KMS-11 (cell line): ENCODE results near the gene MYLK2.

Experiments used
- H2AFZ ChIP-seq: fragments of 200-600 bp; sonication (generic); 2 replicates; pipeline ENCODE4 v1.6.1; 2016; ENCODE audit warnings: antibody characterized with exemption, mixed run types, low read depth
- H3K27ac ChIP-seq: fragments of 200-600 bp; sonication (generic); 2 replicates; pipeline ENCODE4 v1.6.1; 2016; ENCODE audit warnings: mild to moderate bottlenecking, mixed run types
- H3K27me3 ChIP-seq: fragments of 200-600 bp; sonication (generic); 2 replicates; pipeline ENCODE4 v1.6.1; 2017; ENCODE audit warnings: mild to moderate bottlenecking, low read depth, mixed run types, moderate library complexity; ENCODE audit not compliant: insufficient read depth
- H3K36me3 ChIP-seq: fragments of 200-600 bp; sonication (generic); 2 replicates; pipeline ENCODE4 v1.6.1; 2017; ENCODE audit warnings: mild to moderate bottlenecking, mixed run types; ENCODE audit not compliant: insufficient read depth
- H3K4me1 ChIP-seq: fragments of 200-600 bp; sonication (generic); 2 replicates; pipeline ENCODE4 v1.6.1; 2016; ENCODE audit warnings: mild to moderate bottlenecking, low read depth, mixed run types; ENCODE audit not compliant: poor library complexity, severe bottlenecking
- H3K4me2 ChIP-seq: fragments of 200-600 bp; sonication (generic); 2 replicates; pipeline ENCODE4 v1.7.0; 2016; ENCODE audit warnings: mild to moderate bottlenecking, mixed run types
- H3K4me3 ChIP-seq: fragments of 200-600 bp; sonication (generic); IDR thresholded peaks from 2 replicates; pipeline ENCODE4 v1.6.1; 2017; ENCODE audit warnings: low read depth, low read length, mixed read lengths; ENCODE audit not compliant: insufficient read depth
- H3K79me2 ChIP-seq: fragments of 200-600 bp; sonication (generic); 2 replicates; pipeline ENCODE4 v1.6.1; 2016; ENCODE audit warnings: low read depth, mixed run types; ENCODE audit not compliant: insufficient read depth
- H3K9ac ChIP-seq: fragments of 200-600 bp; sonication (generic); 2 replicates; pipeline ENCODE4 v1.6.1; 2016; ENCODE audit warnings: mild to moderate bottlenecking, mixed run types
- H4K20me1 ChIP-seq: fragments of 200-600 bp; sonication (generic); 2 replicates; pipeline ENCODE4 v1.6.1; 2016; ENCODE audit warnings: mild to moderate bottlenecking, mixed run types; ENCODE audit not compliant: insufficient read depth
- TF ChIP-seq, protein P1 (sequence below): fragments of 200-600 bp; sonication (generic); conservative IDR thresholded peaks from 2 replicates; pipeline ENCODE4 v1.6.1; 2017; ENCODE audit warnings: low read depth, mild to moderate bottlenecking, antibody characterized with exemption, low read length, moderate library complexity, mixed read lengths

Gene MYLK2

GRCh38 chr20:31816221-31816620, 2.9 kb upstream of the MYLK2 start:
- Histone ChIP-seq H3K4me1 (no peaks in the 10 kb centered on the region), H3K36me3 (no peaks in the 10 kb centered on the region), H3K27me3 (no peaks in the 10 kb centered on the region), H3K4me3 (no peak overlapping the region), H4K20me1 (no peaks in the 10 kb centered on the region), H3K79me2 (no peaks in the 10 kb centered on the region), H2AFZ (no peak overlapping the region), H3K27ac (no peak overlapping the region), H3K9ac (no peak overlapping the region), H3K4me2 (no peak overlapping the region)
- TF ChIP-seq, protein P1, sequence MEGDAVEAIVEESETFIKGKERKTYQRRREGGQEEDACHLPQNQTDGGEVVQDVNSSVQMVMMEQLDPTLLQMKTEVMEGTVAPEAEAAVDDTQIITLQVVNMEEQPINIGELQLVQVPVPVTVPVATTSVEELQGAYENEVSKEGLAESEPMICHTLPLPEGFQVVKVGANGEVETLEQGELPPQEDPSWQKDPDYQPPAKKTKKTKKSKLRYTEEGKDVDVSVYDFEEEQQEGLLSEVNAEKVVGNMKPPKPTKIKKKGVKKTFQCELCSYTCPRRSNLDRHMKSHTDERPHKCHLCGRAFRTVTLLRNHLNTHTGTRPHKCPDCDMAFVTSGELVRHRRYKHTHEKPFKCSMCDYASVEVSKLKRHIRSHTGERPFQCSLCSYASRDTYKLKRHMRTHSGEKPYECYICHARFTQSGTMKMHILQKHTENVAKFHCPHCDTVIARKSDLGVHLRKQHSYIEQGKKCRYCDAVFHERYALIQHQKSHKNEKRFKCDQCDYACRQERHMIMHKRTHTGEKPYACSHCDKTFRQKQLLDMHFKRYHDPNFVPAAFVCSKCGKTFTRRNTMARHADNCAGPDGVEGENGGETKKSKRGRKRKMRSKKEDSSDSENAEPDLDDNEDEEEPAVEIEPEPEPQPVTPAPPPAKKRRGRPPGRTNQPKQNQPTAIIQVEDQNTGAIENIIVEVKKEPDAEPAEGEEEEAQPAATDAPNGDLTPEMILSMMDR, result no peak

DNA sequence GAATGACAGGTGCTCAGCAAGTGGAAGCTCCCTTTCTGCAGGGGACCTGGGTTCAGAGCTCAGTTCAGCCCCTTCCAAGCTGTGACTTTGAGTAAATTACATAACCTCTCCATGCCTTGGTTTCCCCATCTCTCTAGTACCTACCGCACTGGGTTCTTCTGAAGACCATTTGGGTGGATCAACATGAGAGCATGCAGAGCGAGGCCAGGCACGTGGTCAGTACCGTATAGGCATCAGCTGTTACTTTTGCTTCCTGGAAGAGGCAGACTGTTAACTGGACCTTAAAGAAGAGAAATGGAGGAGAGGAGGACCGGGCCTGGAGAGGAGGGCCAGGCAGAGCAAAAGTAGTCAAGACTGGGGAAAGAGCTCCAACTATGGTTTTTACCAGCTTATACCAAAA, 1.7 kb upstream of the MYLK2 start:
- H3K4me1 ChIP-seq, result peaks cover 3% of the 10 kb centered on the region
- TF ChIP-seq, protein P1, result no peak
- H3K9ac ChIP-seq, result no peak overlapping the region
- H3K36me3 ChIP-seq, result no peaks in the 10 kb centered on the region
- no peaks in the 10 kb centered on the region for H4K20me1 ChIP-seq
- no peak overlapping the region for H3K4me3 ChIP-seq
- H3K27ac ChIP-seq, result no peak overlapping the region
- no peak overlapping the region for H2AFZ ChIP-seq
- no peaks in the 10 kb centered on the region for H3K79me2 ChIP-seq
- H3K4me2 ChIP-seq, result no peak overlapping the region
- H3K27me3 ChIP-seq, result peaks cover 5% of the 10 kb centered on the region; the same call in 1 of the 2 replicates

DNA sequence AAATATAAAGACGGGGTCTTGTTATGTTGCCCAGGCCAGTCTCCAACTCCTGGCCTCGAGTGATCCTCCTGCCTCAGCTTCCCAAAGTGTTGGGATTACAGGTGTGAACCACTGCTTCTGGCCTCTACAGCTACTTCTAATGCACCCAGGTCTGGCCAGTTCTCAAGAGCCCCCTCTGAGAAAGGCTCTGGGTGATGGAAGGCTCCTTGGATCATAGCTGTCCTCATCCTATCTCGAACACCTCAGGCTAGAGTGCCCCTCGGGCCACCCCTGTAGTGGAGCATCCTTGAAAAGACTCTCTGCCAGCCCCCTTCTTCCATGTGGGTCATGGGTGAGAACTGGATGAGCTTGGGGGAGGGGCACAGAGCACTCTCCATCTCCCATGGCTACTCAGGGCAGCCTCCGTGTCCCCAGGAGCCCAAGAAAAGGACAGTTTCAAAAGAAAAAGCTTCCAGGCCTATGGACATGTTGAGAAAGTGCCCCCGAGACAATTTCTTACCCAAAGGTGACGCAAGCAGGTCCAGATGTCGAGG, 714 bp upstream of the MYLK2 start:
- H3K4me1 ChIP-seq, result peaks cover 13% of the 10 kb centered on the region
- peaks cover 5% of the 10 kb centered on the region; the same call in 1 of the 2 replicates for H3K27me3 ChIP-seq
- no peaks in the 10 kb centered on the region for H3K79me2 ChIP-seq
- H2AFZ ChIP-seq, result no peak overlapping the region
- H3K9ac ChIP-seq, result no peak overlapping the region
- no peaks in the 10 kb centered on the region for H4K20me1 ChIP-seq
- H3K4me3 ChIP-seq, result no peak overlapping the region
- H3K36me3 ChIP-seq, result no peaks in the 10 kb centered on the region
- H3K4me2 ChIP-seq, result no peak overlapping the region
- TF ChIP-seq, protein P1, result no peak
- no peak overlapping the region for H3K27ac ChIP-seq

DNA sequence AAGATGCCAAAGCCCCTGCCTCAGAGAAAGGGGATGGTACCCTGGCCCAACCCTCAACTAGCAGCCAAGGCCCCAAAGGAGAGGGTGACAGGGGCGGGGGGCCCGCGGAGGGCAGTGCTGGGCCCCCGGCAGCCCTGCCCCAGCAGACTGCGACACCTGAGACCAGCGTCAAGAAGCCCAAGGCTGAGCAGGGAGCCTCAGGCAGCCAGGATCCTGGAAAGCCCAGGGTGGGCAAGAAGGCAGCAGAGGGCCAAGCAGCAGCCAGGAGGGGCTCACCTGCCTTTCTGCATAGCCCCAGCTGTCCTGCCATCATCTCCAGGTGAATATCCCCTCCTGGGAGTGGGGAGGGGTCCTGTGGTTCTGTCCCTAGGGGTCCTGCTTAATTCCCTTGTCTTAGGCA, 1.1 kb downstream of the MYLK2 start:
- Histone ChIP-seq H3K27me3 (peaks cover 5% of the 10 kb centered on the region; the same call in 1 of the 2 replicates), H2AFZ (no peak overlapping the region), H4K20me1 (no peaks in the 10 kb centered on the region), H3K36me3 (no peaks in the 10 kb centered on the region), H3K9ac (no peak overlapping the region), H3K79me2 (no peaks in the 10 kb centered on the region), H3K4me3 (no peak overlapping the region), H3K27ac (no peak overlapping the region), H3K4me1 (peaks cover 20% of the 10 kb centered on the region), H3K4me2 (no peak overlapping the region)
- TF ChIP-seq, protein P1, result no peak
